ENCODE measurements around the gene KLHDC10. TPM values are rescaled to one million over a fixed set of nuclear protein-coding genes. Genes with fewer than 3 reads are reported as not detected.

The KLHDC10 gene
- total RNA-seq, 1 donor from 2014 or later = 13.0 TPM

DNA sequence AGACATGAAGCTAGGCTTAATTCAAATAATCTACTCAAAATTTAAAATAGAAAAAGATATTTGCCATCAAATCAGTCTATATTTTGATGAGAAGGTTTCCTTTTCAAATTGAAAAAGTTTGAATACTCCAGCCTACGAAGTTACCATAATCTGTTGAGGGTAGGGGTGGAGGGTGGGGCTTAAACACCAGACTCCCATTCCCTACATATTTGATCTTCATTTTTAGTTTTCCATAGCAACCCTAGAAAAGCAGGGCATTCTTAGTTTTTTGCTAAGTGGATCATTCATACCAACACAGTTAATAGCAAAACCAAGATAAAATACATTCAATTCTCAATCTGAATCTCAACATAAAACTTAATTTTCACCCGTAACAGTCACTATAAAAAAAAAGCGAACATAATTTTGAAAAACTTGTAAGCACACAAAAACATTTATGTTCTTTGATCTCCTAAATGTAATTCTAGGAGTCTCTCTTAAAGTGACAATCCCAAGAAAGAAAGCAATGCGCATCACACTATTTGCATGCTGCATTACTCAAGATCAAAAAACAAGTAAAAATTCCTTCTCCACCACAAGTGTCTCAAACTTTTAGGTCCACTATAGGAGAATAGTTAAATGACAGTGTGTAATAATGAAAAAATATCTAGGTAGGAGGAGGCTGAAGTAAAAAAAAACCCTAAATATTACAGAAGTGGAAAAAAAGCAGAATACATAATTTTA is 104.1 kb downstream of the KLHDC10 start:
- no peaks in the 10 kb centered on the region for H3K4me1 ChIP-seq
- DNase-seq (ENCODE audit: low spot score in 2 of 2) = no peak
- intact Hi-C loops (cut with DNase I) = no loop called here
- no peak overlapping the region for H3K27ac ChIP-seq
- no peak overlapping the region for H3K4me3 ChIP-seq
- TF ChIP-seq, protein P1, sequence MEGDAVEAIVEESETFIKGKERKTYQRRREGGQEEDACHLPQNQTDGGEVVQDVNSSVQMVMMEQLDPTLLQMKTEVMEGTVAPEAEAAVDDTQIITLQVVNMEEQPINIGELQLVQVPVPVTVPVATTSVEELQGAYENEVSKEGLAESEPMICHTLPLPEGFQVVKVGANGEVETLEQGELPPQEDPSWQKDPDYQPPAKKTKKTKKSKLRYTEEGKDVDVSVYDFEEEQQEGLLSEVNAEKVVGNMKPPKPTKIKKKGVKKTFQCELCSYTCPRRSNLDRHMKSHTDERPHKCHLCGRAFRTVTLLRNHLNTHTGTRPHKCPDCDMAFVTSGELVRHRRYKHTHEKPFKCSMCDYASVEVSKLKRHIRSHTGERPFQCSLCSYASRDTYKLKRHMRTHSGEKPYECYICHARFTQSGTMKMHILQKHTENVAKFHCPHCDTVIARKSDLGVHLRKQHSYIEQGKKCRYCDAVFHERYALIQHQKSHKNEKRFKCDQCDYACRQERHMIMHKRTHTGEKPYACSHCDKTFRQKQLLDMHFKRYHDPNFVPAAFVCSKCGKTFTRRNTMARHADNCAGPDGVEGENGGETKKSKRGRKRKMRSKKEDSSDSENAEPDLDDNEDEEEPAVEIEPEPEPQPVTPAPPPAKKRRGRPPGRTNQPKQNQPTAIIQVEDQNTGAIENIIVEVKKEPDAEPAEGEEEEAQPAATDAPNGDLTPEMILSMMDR (IDR thresholded peaks at IDR 0.05) = no peak
- H3K9me3 ChIP-seq = no peaks in the 10 kb centered on the region
- H3K27me3 ChIP-seq = no peaks in the 10 kb centered on the region
- H3K36me3 ChIP-seq = peaks cover 36 to 55% of the 10 kb centered on the region in 2 donors

DNA sequence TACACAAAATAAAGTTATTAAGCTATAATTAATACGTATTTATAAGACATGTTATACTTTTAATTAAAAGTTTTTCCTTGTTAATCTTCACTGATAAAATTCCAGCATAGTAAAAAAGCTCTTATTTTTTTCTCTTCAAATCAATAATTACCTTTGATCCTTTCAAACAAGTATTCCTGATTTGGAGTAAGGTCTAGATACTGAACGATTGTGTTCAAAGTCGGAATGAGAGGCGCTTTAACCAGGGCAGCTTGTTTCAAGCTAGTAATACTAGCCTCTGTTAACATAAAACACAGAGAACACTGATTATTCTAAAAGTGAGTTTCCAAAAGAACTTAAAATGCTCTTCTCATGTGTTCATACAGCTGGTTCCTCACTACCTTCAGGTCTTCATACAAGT is 107.9 kb downstream of the KLHDC10 start:
- Histone ChIP-seq H3K27ac (no peak overlapping the region), H3K36me3 (peaks cover 22 to 58% of the 10 kb centered on the region in 2 donors), H3K27me3 (no peaks in the 10 kb centered on the region), H3K9me3 (no peaks in the 10 kb centered on the region), H3K4me3 (no peak overlapping the region), H3K4me1 (no peaks in the 10 kb centered on the region)
- intact Hi-C loops (cut with DNase I) = no loop called here
- no peak for DNase-seq (ENCODE audit: low spot score in 2 of 2)
- TF ChIP-seq, protein P1 (IDR thresholded peaks at IDR 0.05) = no peak

DNA sequence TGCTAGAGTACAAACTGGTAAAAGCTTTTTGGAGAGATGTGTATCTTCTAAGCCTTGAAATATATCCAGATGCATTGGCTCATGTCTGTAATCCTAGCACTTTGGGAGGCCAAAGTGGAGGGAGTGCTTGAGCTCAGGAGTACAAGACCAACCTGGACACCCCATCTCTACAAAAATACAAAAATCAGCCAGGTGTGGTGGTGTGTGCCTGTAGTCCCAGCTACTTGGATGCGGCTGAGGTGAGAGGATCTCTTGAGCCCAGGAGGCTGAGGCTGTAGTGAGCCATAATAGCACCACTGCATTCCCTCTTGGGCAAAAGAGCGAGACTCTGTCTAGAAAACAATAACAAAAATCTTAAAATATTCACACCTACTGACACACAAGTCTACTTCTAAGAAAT is 109.3 kb downstream of the KLHDC10 start:
- intact Hi-C loops (cut with DNase I) = no loop called here
- no peak overlapping the region for H3K27ac ChIP-seq
- H3K4me1 ChIP-seq = no peaks in the 10 kb centered on the region
- TF ChIP-seq, protein P1 (IDR thresholded peaks at IDR 0.05) = no peak
- H3K4me3 ChIP-seq = no peak overlapping the region
- no peaks in the 10 kb centered on the region for H3K27me3 ChIP-seq
- no peak for DNase-seq (ENCODE audit: low spot score in 2 of 2)
- peaks cover 20 to 57% of the 10 kb centered on the region in 2 donors for H3K36me3 ChIP-seq
- H3K9me3 ChIP-seq = no peaks in the 10 kb centered on the region

DNA sequence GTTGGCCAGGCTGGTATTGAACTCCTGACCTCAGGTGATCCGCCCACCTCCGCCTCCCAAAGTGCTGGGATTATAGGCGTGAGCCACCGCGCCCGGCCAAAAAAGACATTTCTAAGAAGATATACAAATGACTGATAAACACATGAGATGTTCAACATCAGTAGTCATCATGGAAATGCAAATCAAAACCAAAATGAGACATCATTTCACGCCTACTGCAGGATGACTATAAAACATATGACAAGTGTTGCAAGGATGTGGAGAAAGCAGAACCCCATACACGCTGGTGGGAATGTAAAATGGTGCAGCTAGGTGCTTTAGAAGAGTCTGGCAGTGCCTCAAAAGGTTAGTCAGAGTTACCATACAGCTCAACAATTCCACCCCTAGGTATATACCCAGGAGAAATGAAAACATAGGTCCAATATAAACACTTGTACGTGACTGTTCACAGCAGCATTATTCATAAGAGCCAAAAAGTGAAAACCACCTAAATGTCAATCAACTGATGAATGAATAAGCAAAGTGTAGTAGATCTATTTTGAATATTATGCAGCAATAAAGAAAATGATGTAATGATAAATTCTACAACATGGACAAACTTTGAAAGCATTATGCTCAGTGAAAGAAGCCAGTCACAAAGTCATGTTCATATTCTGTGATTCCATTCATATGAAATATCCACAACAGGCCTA is 110.4 kb downstream of the KLHDC10 start:
- DNase-seq (ENCODE audit: low spot score in 2 of 2) = no peak
- H3K27me3 ChIP-seq = no peaks in the 10 kb centered on the region
- intact Hi-C loops (cut with DNase I) = no loop called here
- H3K27ac ChIP-seq = no peak overlapping the region
- no peak overlapping the region for H3K4me3 ChIP-seq
- H3K4me1 ChIP-seq = no peaks in the 10 kb centered on the region
- no peaks in the 10 kb centered on the region for H3K9me3 ChIP-seq
- TF ChIP-seq, protein P1 (IDR thresholded peaks at IDR 0.05) = no peak
- peaks cover 13 to 51% of the 10 kb centered on the region in 2 donors for H3K36me3 ChIP-seq

DNA sequence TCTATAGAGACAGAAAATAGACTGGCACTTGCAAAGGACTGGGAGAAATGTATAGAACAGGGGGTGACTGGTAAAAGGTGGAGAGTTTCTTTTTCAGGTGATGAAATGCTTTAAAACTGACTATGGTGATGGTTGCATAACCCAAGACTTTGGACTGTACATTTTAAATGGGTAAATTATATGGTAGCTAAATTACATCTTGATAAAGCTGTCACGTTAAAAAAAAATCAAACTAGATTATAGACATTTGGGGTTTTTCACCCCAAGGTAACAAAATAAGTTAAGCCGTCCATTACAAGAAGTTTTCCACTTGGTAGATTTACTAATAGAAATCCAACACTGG is 110.9 kb downstream of the KLHDC10 start:
- no peak overlapping the region for H3K27ac ChIP-seq
- H3K4me1 ChIP-seq = no peaks in the 10 kb centered on the region
- H3K9me3 ChIP-seq = no peaks in the 10 kb centered on the region
- H3K36me3 ChIP-seq = peaks cover 13 to 51% of the 10 kb centered on the region in 2 donors
- H3K4me3 ChIP-seq = no peak overlapping the region
- intact Hi-C loops (cut with DNase I) = no loop called here
- DNase-seq (ENCODE audit: low spot score in 2 of 2) = no peak
- TF ChIP-seq, protein P1 (IDR thresholded peaks at IDR 0.05) = no peak
- H3K27me3 ChIP-seq = no peaks in the 10 kb centered on the region

All from ascending aorta (tissue), 2 donors.